ENCODE data around the gene ZSWIM3. TPM values are rescaled to one million over a fixed set of nuclear protein-coding genes. Genes with fewer than 3 reads are reported as not detected.

The ZSWIM3 gene
- total and polyA plus RNA-seq, 2 of the 13 experiments (the other 11 are each of a cell fraction or from before 2014, with no cell fraction given), result 5.2 to 5.8 TPM

- no peak for TF ChIP-seq SNAPC4 (CRISPR knock-in tag; IDR thresholded peaks at IDR 0.05)
- TF ChIP-seq TEAD3 (CRISPR knock-in tag; optimal IDR thresholded peaks at IDR 0.05; ENCODE audit: borderline replicate concordance), result peak; percentile 71
- no peak for TF ChIP-seq CHD4 (IDR thresholded peaks at IDR 0.05; ENCODE audit: borderline replicate concordance, low read length)
- no peak for TF ChIP-seq PREB (CRISPR knock-in tag; IDR thresholded peaks at IDR 0.05)
- 0 out of 2 replicates have a peak, but pooled peaks have one; percentile 41 for TF ChIP-seq ZNF782 (CRISPR knock-in tag; IDR thresholded peaks at IDR 0.05; ENCODE audit: borderline replicate concordance)
- no peak for TF ChIP-seq UBTF (CRISPR knock-in tag; IDR thresholded peaks at IDR 0.05)
- TF ChIP-seq ZNF225 (CRISPR knock-in tag; IDR thresholded peaks at IDR 0.05), result no peak
- no peak for TF ChIP-seq REXO4 (CRISPR knock-in tag; IDR thresholded peaks at IDR 0.05; ENCODE audit: borderline replicate concordance)
- no peak for TF ChIP-seq MAFF (IDR thresholded peaks at IDR 0.05; ENCODE audit: low read depth, low read length)
- no peak for TF ChIP-seq NFYC (CRISPR knock-in tag; IDR thresholded peaks at IDR 0.05)
- TF ChIP-seq ZBTB3 (CRISPR knock-in tag; IDR thresholded peaks at IDR 0.05; ENCODE audit: borderline replicate concordance, low read depth), result 0 out of 2 replicates have a peak, but pooled peaks have one; percentile 39
- TF ChIP-seq ZBTB20 (CRISPR knock-in tag; IDR thresholded peaks at IDR 0.05; ENCODE audit: borderline replicate concordance, low read depth), result no peak
- TF ChIP-seq GTF2F1 (IDR thresholded peaks at IDR 0.05; ENCODE audit: low read length), result no peak
- TF ChIP-seq IRF2 (CRISPR knock-in tag; IDR thresholded peaks at IDR 0.05), result no peak
- no peak for TF ChIP-seq ATF6 (CRISPR knock-in tag; conservative IDR thresholded peaks at IDR 0.05)
- no peak; the same call in 1 of the 2 replicates for TF ChIP-seq ZNF772 (CRISPR knock-in tag; IDR thresholded peaks at IDR 0.05)
- TF ChIP-seq KLF13 (CRISPR knock-in tag; IDR thresholded peaks at IDR 0.05), result no peak
- TF ChIP-seq ZNF598 (CRISPR knock-in tag; IDR thresholded peaks at IDR 0.05; ENCODE audit: borderline replicate concordance), result no peak
- TF ChIP-seq ZFP41 (CRISPR knock-in tag; IDR thresholded peaks at IDR 0.05; ENCODE audit: borderline replicate concordance), result no peak
Observed at GRCh38 chr20:45921337-45922189, 64.1 kb downstream of the ZSWIM3 start (continued).

Data from HepG2 (cell line).